COLO829 (cell line): ENCODE measurements around the gene SCUBE3.

Experiments
- DNase-seq: peaks from one replicate; pipeline ENCODE4 v3.0.0; 2012; ENCODE audit warnings: low spot score

The SCUBE3 gene

DNA sequence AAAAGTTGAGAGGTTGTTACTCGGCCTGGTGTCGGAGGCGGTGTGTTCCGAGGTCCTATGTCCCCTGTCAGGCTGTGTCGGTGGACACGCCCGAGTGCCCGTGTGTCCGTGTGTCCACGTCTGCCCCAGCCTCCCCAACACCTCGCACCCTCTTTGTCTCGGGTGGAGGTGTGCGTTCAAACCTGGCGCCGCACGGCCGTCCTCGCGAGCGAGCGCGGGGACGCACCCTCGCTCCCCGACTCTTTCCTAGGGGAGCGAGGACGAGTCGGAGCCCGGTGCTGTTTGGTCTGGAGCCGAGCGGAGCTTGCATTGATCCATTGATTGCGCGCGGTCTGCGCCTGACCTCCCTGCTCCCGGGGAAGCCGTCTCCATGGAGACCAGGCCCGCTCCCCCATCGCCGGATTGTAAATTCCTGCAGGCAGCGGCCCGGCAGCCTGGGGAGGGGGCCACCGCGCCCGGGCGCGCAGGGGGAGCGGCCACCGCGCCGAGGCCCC lies 411 bp upstream of the SCUBE3 start:
- DNase-seq, result no peak

DNA sequence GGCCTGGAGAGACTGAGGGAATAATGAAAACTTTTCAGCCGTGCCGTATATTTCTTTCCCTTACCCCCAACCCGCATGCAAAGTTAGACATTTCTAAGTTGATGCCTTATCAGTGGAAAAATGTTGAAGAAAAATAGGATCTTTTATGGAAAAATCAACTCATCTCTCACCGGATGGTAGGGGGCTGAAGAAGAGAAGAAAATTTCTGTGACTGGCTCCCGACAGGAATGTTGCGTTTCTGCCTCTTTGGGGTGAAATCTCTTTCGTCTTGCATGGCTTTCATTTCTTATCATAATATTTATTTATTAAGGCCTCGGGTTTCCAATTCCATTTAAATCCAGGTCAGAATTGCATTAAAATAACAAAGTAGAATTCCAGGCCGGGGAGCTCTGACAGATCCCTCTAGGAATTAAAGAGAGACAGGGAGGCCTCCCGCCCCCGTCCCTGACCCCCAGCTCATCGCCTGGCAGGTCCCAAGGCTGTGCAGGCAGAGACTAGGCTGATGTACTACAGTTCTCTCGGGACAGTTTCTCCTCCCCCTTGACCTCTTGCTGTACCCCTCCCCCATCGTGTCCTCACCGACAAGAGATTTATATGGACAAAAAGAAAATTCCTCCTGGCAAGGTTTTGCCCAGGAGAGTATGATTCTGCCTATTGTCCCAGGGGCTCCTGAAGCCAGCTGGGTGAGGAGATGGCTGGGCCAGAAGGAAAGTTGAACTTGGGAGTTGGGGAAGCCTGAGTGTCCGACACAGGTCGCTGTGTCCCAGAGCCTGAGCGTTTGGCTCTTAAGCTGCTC lies 1.3 kb downstream of the SCUBE3 start:
- DNase-seq, result no peak

DNA sequence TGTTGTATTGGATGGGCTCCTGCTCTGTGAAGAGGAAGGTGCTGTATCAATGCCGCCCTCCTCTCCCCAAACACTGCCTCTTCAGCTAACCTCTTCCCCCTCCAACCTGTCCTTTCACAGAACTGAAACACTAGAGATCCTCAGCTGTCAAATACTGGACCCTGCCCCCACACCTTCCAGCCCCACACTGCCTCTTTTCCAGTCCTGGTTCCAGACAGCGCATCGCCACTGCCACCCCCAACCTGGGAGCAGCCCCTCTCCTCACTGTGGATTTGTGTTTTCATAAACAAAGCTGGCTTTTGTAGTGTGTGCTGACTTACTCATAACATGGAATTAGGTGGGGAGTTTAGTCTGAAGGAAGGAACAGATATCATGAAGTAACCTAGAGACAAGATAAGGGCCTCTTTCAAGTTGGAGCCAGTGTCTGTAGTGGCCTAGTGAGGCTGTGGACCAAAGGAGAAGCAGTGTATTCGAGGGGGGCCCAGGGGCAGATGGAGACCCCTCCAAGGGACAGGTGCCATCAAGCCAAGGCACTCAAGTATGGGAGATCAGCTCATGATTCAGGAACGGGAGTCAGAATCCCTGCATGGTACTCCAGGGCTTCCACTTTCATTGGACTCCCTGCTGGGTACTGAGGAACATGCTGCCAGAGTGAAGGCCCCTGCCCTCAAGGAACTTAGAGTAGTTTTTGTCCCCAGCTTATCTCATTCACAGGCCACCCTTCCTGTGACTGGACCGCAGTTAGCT lies 2.1 kb downstream of the SCUBE3 start:
- DNase-seq, result peak; percentile 38

DNA sequence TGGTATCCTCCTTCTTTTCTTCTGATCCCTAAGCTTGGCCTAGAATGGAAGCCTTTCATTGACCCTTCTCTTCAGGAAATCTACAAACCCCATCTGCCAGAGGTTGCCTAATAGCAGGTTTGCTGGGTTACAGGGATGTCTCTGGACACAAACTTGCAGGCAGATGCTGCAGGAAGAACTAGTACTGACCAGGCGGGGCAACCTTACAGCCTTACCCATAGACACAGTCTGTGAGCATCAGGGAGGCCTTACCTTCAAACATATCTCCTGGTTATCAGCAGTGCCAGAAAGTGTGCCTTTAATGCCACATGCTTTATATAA lies 2.6 kb downstream of the SCUBE3 start:
- no peak for DNase-seq

DNA sequence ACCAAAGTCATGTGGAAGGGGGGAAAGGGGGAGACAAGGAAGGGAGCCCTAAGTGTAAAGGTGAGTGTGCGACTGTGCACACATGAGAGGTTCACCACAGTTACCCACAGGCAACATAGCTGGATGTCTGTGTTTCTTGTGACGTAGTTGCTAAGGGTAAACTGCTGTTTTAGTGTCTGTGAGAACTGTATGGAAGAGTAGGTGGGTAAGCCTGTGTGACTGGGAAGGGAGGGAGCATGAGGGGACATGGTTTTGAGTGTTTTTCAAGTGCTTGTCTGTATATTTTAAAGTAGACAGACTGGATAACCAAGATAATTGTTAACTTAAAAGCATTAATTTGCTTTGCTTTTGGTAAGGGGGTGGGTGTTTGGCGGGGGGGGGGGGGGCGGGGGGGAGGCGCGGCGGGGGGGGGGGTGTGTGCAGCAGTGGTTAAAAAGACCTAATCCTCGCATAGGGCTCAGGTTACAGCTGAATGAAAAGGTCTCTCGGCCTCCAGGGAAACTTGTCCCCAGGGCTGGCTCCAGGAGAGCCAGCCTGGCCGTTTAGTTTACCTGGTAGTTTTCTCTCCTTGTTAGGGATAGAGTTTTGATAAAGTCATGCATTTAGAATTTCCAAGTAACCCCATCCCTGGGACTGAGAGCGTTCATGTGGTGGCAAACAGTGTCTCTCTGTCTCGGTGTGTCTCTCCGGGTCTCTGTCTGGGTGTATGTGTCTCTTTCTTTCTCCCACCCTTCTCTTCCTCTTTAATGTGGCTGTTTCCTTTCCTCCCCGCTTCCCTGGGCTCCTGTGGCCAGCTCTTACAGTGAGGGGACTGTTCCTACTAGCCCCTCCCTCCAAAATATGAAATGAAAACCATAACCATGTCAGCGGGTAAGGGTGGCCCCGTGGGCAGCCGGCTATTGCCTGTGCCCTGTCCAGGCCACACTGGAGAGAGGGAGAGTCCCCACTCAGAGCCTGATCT lies 3.4 kb downstream of the SCUBE3 start:
- no peak for DNase-seq

DNA sequence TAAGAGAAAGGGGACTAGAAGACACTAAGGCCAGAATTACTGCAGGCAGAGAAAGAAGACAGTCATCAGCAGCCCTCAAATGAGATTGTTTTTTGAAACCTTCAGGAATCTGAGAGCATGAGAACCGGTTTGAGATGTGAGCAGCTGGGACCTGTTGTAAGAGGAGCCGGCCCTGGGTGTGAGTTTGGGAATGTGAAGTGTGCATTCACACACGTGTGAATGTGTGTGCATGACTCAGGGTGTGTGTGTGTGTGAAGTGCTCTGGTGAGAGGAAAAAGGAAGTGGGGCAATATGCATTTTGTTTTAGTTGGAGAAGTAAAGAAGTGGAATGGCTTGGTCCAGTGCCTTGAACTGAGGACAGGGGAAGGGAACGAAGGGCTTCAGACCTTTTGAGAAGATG lies 4.3 kb downstream of the SCUBE3 start:
- no peak for DNase-seq

DNA sequence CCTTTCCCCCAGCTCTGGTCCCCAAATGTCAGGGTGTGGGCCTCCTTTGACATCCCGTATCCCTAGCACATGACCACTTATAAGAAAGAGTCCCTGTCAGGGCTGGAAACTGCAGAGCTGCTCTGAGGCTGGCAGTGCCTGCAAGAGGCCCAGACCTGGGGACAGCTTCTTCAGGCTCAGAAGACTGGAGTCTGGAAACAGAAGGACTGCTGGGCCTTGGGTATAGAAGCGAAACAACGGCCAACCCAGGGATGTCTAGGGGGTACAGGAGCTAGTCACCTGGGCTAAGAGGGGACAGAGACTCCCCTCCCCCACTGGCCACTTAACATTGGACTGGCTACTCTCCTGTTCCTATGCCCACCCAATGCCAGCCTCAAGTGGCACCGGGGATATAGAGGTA lies 4.7 kb downstream of the SCUBE3 start:
- no peak for DNase-seq

DNA sequence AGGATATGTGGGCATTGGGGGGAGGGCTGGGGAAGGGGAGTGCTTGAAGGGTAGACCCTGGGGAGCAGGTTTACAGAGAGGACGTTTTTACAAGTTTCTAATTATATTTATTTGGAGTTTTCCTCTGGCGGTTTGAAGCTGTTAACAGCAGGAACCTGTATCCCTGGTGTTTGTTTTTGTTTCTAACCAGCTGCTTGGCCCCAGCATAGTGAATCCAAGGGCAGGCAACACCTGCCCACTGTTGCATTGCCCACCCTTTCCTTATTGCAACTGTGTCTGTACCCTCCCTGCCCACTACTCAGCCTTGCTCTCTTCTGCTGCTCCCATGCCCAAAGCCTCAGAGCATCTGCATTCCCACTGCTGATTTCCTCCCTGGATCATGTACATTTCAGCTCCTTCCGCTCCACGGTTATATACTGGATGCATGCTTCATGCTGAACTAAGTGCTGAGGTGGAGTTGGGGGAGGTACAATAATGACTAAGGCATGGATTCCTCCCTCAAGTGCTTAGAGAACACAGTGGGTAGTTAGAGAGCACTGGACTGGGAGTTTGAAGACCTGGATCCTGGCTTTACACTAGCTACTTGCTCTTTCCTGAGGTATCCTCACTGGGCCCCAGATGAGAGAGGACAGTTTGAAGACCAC lies 6.0 kb downstream of the SCUBE3 start:
- no peak for DNase-seq

DNA sequence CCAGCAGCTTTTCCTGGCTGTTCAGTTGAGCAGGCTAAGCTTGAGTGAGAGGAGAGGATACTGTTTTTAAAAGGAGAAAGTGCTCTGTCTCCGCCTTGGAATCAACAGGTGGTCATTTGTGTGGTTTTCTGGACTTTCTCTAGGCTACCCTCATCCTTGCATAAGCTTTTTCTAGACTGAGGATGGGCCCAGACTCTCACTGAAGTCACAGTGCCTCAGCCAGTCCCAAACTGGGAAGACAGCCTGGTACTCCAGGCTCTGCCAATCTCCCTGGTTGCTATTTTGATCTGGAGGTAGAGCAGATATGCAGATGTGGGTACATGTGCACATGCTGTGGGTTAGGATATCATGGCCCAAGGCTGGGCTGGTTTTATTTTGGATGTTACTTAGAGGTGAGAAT lies 7.0 kb downstream of the SCUBE3 start:
- DNase-seq, result no peak

DNA sequence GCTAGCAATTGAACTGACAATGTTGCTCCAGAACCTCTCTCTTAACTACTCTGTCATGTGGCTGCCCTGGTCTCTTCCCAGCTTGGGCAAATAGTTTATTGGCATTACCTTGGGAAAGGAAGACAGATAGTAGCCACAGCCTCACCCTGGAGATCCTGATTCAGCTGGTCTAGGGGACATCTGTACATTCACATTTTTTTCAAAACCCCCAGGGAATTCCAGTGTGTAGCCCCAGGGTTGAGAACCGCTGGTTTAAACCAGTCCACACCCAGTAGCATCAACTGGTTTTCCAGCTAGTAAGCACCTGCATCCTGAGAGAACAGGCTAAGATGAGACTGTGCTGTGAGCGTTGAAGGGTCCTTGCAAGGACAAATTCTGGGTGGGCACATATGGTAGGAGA lies 9.6 kb downstream of the SCUBE3 start:
- no peak for DNase-seq

DNA sequence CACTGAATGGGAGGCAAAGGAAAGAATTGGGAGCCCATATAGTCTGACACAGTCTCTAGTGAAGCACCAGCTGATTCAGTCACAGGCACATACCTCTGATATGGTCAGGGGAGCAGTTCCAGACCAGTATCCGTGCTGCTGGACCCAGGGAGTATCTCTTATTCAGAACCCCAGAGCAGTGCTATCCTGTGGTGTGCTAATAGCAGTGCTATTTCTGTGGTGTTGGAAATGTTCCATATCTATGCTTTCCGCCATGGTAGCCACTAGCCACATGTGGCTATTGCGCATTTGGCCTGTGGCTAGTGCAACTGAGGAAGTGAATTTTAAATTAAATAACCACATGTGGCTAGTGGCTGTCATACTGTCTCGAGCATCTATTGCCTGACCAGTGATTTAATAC lies 11.0 kb downstream of the SCUBE3 start:
- no peak for DNase-seq

DNA sequence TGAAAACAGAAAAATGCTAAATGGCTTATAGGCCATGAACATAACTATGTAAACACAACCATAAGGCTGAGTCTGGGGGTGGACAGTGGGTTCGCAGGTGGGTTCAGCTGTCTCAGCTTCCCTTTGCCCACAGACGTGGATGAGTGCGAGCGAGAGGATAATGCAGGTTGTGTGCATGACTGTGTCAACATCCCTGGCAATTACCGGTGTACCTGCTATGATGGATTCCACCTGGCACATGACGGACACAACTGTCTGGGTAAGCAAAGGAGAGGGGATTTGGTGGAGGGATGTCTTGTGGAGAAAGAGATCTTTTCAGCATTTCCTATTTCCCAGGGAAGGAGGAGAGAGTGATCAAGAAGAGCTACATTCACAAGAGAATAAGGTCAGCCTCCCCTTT lies 14.7 kb downstream of the SCUBE3 start:
- DNase-seq, result no peak

DNA sequence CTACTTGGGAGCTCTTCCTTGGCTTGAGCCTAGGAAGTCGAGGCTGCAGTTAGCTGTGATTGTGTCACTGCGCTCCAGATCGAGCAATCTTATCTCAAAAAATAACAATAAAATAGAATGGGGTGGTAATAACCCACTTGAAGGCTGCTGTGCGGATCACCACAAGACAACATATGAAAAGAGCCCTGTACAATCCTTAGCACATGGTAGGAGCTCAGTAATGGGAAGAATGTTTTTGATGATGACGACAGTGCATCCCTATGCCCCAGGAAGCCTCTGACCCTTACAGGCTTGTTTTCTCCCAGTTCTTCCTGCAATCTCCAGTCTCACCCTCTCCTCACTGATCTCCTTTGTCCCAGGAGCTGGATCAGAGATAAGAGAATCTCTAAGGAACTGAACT lies 15.5 kb downstream of the SCUBE3 start:
- no peak for DNase-seq

DNA sequence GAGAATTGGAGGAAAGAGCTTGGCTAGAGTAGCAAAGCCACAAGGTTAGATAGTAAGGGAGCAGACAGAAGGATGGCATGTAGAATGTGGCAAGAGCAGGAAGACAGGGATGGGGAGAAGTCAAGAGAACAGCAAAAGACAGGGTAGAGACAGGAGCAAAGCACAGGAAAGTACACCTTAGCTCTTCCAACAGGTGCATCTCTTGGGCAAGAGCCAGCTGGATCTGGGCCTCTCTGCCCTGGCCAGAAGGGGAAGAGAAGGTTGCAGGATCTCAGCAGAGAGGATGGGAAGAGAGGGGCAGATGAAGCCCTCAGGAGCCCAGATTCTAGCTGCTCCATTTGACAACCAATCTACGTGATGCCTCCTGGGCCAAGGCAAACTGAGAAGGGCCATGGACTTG lies 16.7 kb downstream of the SCUBE3 start:
- DNase-seq, result no peak

DNA sequence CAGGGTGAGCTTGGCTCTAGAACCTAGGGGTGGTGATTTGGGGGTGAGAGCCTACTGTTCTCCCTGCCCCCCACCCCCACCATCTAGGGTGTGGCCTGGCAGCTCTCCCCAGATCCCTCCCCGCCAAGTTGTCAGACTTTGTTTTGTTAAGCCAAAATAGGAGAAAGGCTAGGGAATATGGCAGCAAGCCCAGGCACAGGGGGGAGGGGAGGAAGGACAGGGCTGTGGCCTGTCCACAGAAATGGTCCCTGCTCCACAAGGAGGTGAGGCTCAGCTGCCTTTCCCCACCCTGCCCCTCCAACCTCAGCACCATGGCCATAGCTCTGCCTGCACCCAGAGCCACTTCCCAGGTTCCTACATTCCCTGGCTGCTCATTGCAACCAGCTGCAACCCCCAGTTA lies 17.2 kb downstream of the SCUBE3 start:
- DNase-seq, result no peak

DNA sequence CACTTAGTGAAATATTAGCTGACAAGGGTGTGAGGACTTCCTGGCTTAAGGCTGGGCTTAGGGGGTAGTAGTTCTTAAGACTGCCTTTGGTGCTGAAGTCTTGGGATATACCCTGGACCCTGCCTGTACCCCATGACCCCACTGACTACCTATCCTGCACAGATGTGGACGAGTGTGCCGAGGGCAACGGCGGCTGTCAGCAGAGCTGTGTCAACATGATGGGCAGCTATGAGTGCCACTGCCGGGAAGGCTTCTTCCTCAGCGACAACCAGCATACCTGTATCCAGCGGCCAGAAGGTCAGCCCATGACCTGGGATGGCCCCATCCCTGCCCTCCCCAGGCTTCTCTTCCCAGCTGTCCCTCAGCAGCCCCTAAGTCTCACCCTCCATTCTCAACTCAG lies 17.8 kb downstream of the SCUBE3 start:
- no peak for DNase-seq

DNA sequence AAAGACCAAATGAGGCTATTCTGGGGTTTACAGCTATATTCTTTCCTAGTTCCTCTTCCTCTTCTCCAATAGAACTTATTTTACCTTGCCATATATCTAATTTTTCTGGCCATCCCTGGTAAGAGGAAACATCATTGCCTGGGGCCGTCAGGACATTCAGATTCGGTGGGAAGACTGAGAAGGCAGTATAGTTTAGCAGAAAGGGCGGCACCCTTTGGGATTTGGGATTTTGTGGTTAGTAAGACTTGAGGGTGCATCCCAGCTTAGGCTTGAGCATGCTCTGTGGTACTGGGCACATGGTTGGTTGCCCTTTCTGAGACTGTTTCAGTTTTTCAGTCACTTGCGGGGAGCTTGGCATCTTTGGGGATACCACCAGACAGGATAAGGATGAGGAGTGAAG lies 21.1 kb downstream of the SCUBE3 start:
- DNase-seq, result no peak

DNA sequence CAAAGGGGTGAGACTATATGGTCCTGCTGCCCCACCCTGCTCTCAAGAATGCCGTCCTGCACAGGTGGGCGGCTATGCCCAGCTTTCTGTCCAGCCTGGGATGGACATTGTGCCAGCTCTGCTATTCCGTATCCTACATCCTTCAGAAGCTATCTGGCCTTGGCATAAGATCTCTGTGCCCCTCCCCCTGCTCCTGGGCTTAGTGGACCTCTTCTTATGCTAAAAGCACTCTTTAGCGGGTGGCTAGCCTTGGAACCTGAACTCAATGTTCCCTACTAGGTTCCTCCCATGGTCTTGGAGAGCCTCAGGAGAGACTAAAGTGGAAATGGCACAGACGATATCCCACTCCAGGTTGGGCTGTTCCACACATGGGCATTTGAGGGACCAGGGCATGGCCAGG lies 22.5 kb downstream of the SCUBE3 start:
- no peak for DNase-seq

DNA sequence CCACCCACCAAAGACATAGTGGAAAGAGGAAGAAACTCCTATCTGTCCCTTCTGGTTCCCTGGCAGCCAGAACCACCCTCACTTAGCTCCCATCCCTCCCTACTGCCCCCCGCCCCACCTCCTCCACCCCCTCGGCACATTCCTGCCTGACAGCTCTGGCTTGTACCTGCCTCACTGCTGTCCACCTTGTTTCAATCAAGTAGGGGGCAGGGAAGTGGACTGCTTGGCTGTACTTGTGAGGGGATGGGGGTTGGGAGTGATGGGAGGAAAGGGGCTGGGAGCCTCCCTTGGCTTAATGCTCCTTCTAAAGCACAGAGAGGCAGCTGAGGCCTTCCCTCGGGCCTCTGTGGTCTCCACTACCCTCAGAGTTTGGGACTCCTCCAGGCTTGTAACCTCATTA lies 23.7 kb downstream of the SCUBE3 start:
- DNase-seq, result no peak

DNA sequence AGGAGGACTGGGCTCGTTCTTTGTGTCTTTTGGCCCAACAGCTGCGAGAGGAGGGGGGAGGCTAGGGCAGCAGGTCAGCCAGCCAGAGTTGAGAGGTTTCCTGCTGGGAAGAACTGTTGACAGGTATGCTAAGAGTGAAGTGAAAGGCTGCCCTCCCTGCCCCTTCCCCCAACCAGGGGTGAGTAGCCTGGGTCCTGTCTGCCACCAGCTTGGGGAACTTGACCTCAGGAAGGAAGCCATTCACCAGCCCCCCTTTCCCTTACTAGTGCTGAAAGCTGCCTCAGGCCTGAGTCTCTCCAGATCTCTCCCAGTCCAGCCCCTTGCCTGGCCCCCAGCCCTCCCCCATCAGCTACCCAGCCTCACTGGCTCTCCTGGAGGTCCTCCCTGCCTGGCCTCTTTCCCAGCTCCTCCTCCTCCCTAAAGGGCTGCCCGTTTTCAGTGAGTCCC lies 25.1 kb downstream of the SCUBE3 start:
- DNase-seq, result no peak

DNA sequence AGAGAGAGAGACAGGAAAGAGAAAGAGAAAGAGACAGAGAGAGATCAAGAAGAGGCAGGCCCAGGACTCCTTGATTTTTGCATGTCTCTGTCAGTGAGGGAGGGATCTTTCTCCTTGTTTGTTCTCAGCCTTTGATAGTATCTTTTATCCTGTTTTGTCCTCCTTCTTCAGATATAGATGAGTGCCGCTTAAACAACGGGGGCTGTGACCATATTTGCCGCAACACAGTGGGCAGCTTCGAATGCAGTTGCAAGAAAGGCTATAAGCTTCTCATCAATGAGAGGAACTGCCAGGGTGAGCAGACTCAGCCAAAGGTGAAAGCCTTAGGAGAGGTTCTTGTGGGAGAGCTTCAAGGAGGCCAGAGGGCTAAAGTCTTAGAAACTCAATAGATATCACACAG lies 25.8 kb downstream of the SCUBE3 start:
- no peak for DNase-seq
